H7 (cell line): Measurements from ENCODE around the gene HCAR1. TPM values are rescaled to one million over a fixed set of nuclear protein-coding genes. Genes with fewer than 3 reads are reported as not detected.
"Not testable (repeated sequence)": the region's sequence is repeated elsewhere in the genome, so short reads cannot be mapped to it uniquely, and the experiment has no call there.

ENCODE experiments used
- DNase-seq: peaks from one replicate; pipeline ENCODE4 v3.0.0; 2012
- H3K27me3 ChIP-seq: 2 replicates; pipeline ENCODE4 v1.6.0; 2011; ENCODE audit warnings: mild to moderate bottlenecking, low read length; ENCODE audit not compliant: control insufficient read depth, insufficient read depth
- H3K36me3 ChIP-seq: replicated peaks from 2 replicates; pipeline ENCODE4 v1.5.1; 2011; ENCODE audit warnings: low read length; ENCODE audit not compliant: control insufficient read depth, insufficient read depth
- H3K4me3 ChIP-seq: 2 replicates; pipeline ENCODE4 v1.5.1; 2011; ENCODE audit warnings: low read depth, mild to moderate bottlenecking, control low read depth, low read length, moderate library complexity; ENCODE audit not compliant: insufficient read depth
- total RNA-seq: library from RNA; depleted of rRNA; stranded (reverse); fragments of >200 nt; shearing (Covaris generic); gene quantifications from 2 replicates; pipeline ENCODE4 v1.2.3, GENCODE V29; 2014; rRNA removed

The HCAR1 gene
- total RNA-seq, 1 experiment from 2014 or later, result not detected

GRCh38 chr12:122701481-122701880 is 29.2 kb downstream of the HCAR1 start:
- H3K36me3 ChIP-seq, H3K27me3 ChIP-seq, H3K4me3 ChIP-seq, DNase-seq: not testable (repeated sequence)

GRCh38 chr12:122700038-122700710 is 30.5 kb downstream of the HCAR1 start:
- not testable (repeated sequence) for H3K27me3 ChIP-seq, H3K36me3 ChIP-seq, H3K4me3 ChIP-seq, DNase-seq

- H3K36me3 ChIP-seq, H3K4me3 ChIP-seq, DNase-seq, H3K27me3 ChIP-seq: not testable (repeated sequence)
Measured at GRCh38 chr12:122696922-122697321, 33.7 kb downstream of the HCAR1 start.

GRCh38 chr12:122691566-122691965 is 39.1 kb downstream of the HCAR1 start:
- DNase-seq, result no peak
- Histone ChIP-seq H3K36me3 (no peaks in the 10 kb centered on the region), H3K27me3 (no peaks in the 10 kb centered on the region; the same call in 1 of the 2 replicates), H3K4me3 (no peak overlapping the region)

GRCh38 chr12:122688291-122688690 is 42.4 kb downstream of the HCAR1 start:
- H3K4me3 ChIP-seq, result no peak overlapping the region
- no peaks in the 10 kb centered on the region for H3K36me3 ChIP-seq
- peaks cover 1% of the 10 kb centered on the region; the same call in 1 of the 2 replicates for H3K27me3 ChIP-seq
- no peak for DNase-seq

GRCh38 chr12:122687086-122687485 is 43.6 kb downstream of the HCAR1 start:
- no peaks in the 10 kb centered on the region for H3K36me3 ChIP-seq
- DNase-seq, result no peak

GRCh38 chr12:122686538-122686937 is 44.1 kb downstream of the HCAR1 start:
- H3K36me3 ChIP-seq, result no peaks in the 10 kb centered on the region
- DNase-seq, result no peak
- H3K27me3 ChIP-seq, result peaks cover 1% of the 10 kb centered on the region; the same call in 1 of the 2 replicates
- H3K4me3 ChIP-seq, result no peak overlapping the region

More at GRCh38 chr12:122687086-122687485, 43.6 kb downstream of the HCAR1 start:
- Histone ChIP-seq H3K27me3 (peaks cover 1% of the 10 kb centered on the region; the same call in 1 of the 2 replicates), H3K4me3 (no peak overlapping the region)

- no peak for DNase-seq
- Histone ChIP-seq H3K36me3 (no peaks in the 10 kb centered on the region), H3K4me3 (no peak overlapping the region), H3K27me3 (peaks cover 1% of the 10 kb centered on the region; the same call in 1 of the 2 replicates)
Measured at GRCh38 chr12:122684297-122684813, 46.3 kb downstream of the HCAR1 start.

GRCh38 chr12:122681814-122682213 is 48.8 kb downstream of the HCAR1 start:
- DNase-seq, result no peak
- peaks cover 1% of the 10 kb centered on the region; the same call in 1 of the 2 replicates for H3K27me3 ChIP-seq
- H3K4me3 ChIP-seq, result no peak overlapping the region
- H3K36me3 ChIP-seq, result no peaks in the 10 kb centered on the region

GRCh38 chr12:122680989-122681388 is 49.7 kb downstream of the HCAR1 start:
- not testable (repeated sequence) for H3K36me3 ChIP-seq, DNase-seq, H3K27me3 ChIP-seq, H3K4me3 ChIP-seq

GRCh38 chr12:122676781-122677180 is 53.9 kb downstream of the HCAR1 start:
- not testable (repeated sequence) for H3K4me3 ChIP-seq, H3K36me3 ChIP-seq, H3K27me3 ChIP-seq, DNase-seq

Other genes with a start within 250 kb of the HCAR1 start
- gene ZCCHC8, start 229.9 kb downstream of the HCAR1 start, total RNA-seq, result 28.0 and 30.5 TPM in 2 replicates
- gene RSRC2, start 203.9 kb downstream of the HCAR1 start, total RNA-seq, result 54.4 and 69.8 TPM in 2 replicates
- gene KNTC1, start 203.6 kb downstream of the HCAR1 start, total RNA-seq, result 64.5 and 117 TPM in 2 replicates
- gene HCAR2, start 27.5 kb downstream of the HCAR1 start, total RNA-seq, result not detected in 2 replicates
- gene HCAR3, start 14.0 kb downstream of the HCAR1 start, total RNA-seq, result not detected in 2 replicates
- 55.0 and 61.7 TPM in 2 replicates for gene DENR, start 22.0 kb upstream of the HCAR1 start, total RNA-seq
- gene CCDC62, start 43.7 kb upstream of the HCAR1 start, total RNA-seq, result 0.62 and 0.63 TPM in 2 replicates
- gene HIP1R, start 104.6 kb upstream of the HCAR1 start, total RNA-seq, result 33.6 and 35.6 TPM in 2 replicates
- gene VPS37B, start 165.3 kb upstream of the HCAR1 start, total RNA-seq, result 14.7 and 20.9 TPM in 2 replicates
- 1.7 and 3.0 TPM in 2 replicates for gene ABCB9, start 235.6 kb upstream of the HCAR1 start, total RNA-seq
- gene OGFOD2, start 244.4 kb upstream of the HCAR1 start, total RNA-seq, result 17.8 and 23.4 TPM in 2 replicates
- 203 and 220 TPM in 2 replicates for gene ARL6IP4, start 249.8 kb upstream of the HCAR1 start, total RNA-seq